Mesendoderm (in vitro differentiated cells): ENCODE data around the gene CHRDL2.
"Not testable (repeated sequence)": the region's sequence is repeated elsewhere in the genome, so short reads cannot be mapped to it uniquely, and the experiment has no call there.

Source experiments
- DNase-seq: peaks from one replicate; pipeline ENCODE4 v3.0.0; 2013
- H2AK5ac ChIP-seq: 2 replicates; pipeline ENCODE4 v1.6.1; 2013; ENCODE audit warnings: low read length, inconsistent platforms
- H2BK120ac ChIP-seq: 2 replicates; pipeline ENCODE4 v1.6.1; 2013; ENCODE audit warnings: low read depth, mild to moderate bottlenecking, low read length, moderate library complexity, mixed read lengths
- H2BK15ac ChIP-seq: replicated peaks from 2 replicates; pipeline ENCODE4 v1.6.1; 2013; ENCODE audit warnings: low read depth, mild to moderate bottlenecking, moderate library complexity
- H2BK5ac ChIP-seq: 2 replicates; pipeline ENCODE4 v1.6.1; 2013; ENCODE audit warnings: low read length, inconsistent platforms
- H3K18ac ChIP-seq: 2 replicates; pipeline ENCODE4 v1.6.1; 2013; ENCODE audit warnings: mild to moderate bottlenecking, low read length, mixed read lengths
- H3K23ac ChIP-seq: one replicate; pipeline ENCODE4 v1.6.1; 2013; ENCODE audit warnings: low read length
- H3K27ac ChIP-seq: 2 replicates; pipeline ENCODE4 v1.5.1; 2013; ENCODE audit warnings: low read depth, mild to moderate bottlenecking, inconsistent platforms, low read length, moderate library complexity
- H3K27me3 ChIP-seq: 2 replicates; pipeline ENCODE4 v1.6.1; 2013; ENCODE audit warnings: low read length, control low read depth, mild to moderate bottlenecking, inconsistent platforms; ENCODE audit not compliant: insufficient read depth, poor library complexity
- H3K36me3 ChIP-seq: 2 replicates; pipeline ENCODE4 v1.6.1; 2013; ENCODE audit warnings: low read length, inconsistent platforms; ENCODE audit not compliant: control insufficient read depth, insufficient read depth
- H3K4ac ChIP-seq: one replicate; pipeline ENCODE4 v1.6.1; 2013; ENCODE audit warnings: low read depth, mild to moderate bottlenecking, low read length, moderate library complexity
- H3K4me1 ChIP-seq: 2 replicates; pipeline ENCODE4 v1.6.1; 2013; ENCODE audit warnings: low read depth, low read length, inconsistent platforms; ENCODE audit not compliant: control insufficient read depth
- H3K4me2 ChIP-seq: 2 replicates; pipeline ENCODE4 v1.6.1; 2013; ENCODE audit warnings: low read length
- H3K4me3 ChIP-seq: 2 replicates; pipeline ENCODE4 v1.5.1; 2013; ENCODE audit warnings: mild to moderate bottlenecking, low read length
- H3K56ac ChIP-seq: one replicate; pipeline ENCODE4 v1.6.1; 2013; ENCODE audit warnings: low read length
- H3K79me1 ChIP-seq: 2 replicates; pipeline ENCODE4 v1.6.1; 2013; ENCODE audit warnings: low read length, inconsistent platforms
- H3K79me2 ChIP-seq: 2 replicates; pipeline ENCODE4 v1.6.1; 2013; ENCODE audit warnings: mild to moderate bottlenecking, low read length; ENCODE audit not compliant: control insufficient read depth, insufficient read depth
- H3K9ac ChIP-seq: 2 replicates; pipeline ENCODE4 v1.6.1; 2013; ENCODE audit warnings: low read length, inconsistent platforms
- H4K5ac ChIP-seq: one replicate; pipeline ENCODE4 v1.6.1; 2013; ENCODE audit warnings: low read length
- H4K8ac ChIP-seq: one replicate; pipeline ENCODE4 v1.6.1; 2013; ENCODE audit warnings: low read depth, mild to moderate bottlenecking, control low read depth, low read length, moderate library complexity
- WGBS: extraction: QIAGEN DNeasy Blood & Tissue Kit; methylation state at CpG from one replicate; pipeline ENCODE4 v1.1.7; 2013; ENCODE audit warnings: low lambda C conversion rate, missing lambda C conversion rate; ENCODE audit not compliant: insufficient coverage; ENCODE audit errors: extremely low coverage; 5-methylcytosine and 5-hydroxymethylcytosine counted together

The CHRDL2 gene

GRCh38 chr11:74669211-74670160 lies 61.7 kb downstream of the CHRDL2 start:
- Histone ChIP-seq H3K56ac (no peak overlapping the region), H2BK120ac (no peak overlapping the region), H3K27me3 (no peaks in the 10 kb centered on the region), H3K4ac (no peak overlapping the region), H3K27ac (no peak overlapping the region), H3K4me1 (no peaks in the 10 kb centered on the region), H3K9ac (no peak overlapping the region), H2AK5ac (no peak overlapping the region), H3K4me2 (no peak overlapping the region), H3K4me3 (no peak overlapping the region), H2BK5ac (no peak overlapping the region), H3K23ac (no peak overlapping the region), H3K79me2 (no peaks in the 10 kb centered on the region), H4K5ac (no peak overlapping the region), H3K36me3 (no peaks in the 10 kb centered on the region), H2BK15ac (no peak overlapping the region), H3K18ac (no peak overlapping the region), H3K79me1 (no peaks in the 10 kb centered on the region), H4K8ac (no peak overlapping the region)
- no peak for DNase-seq
- no CpG with 5 or more reads among the region's 17 CpGs for WGBS

GRCh38 chr11:74663315-74663714 lies 67.9 kb downstream of the CHRDL2 start:
- no peaks in the 10 kb centered on the region for H3K27me3 ChIP-seq
- no peak for DNase-seq
- H3K4me2 ChIP-seq: no peak overlapping the region
- WGBS: no CpG with 5 or more reads among the region's 1 CpG
- H2BK15ac ChIP-seq: no peak overlapping the region
- no peak overlapping the region for H2BK5ac ChIP-seq
- no peak overlapping the region for H3K27ac ChIP-seq
- no peak overlapping the region for H3K4me3 ChIP-seq
- peaks cover 3% of the 10 kb centered on the region for H3K4me1 ChIP-seq
- H4K5ac ChIP-seq: no peak overlapping the region
- H3K9ac ChIP-seq: no peak overlapping the region
- no peak overlapping the region for H3K18ac ChIP-seq
- no peak overlapping the region for H4K8ac ChIP-seq
- H3K79me2 ChIP-seq: no peaks in the 10 kb centered on the region
- no peak overlapping the region for H3K56ac ChIP-seq
- no peak overlapping the region for H3K4ac ChIP-seq
- H2AK5ac ChIP-seq: no peak overlapping the region
- no peaks in the 10 kb centered on the region for H3K36me3 ChIP-seq
- no peak overlapping the region for H2BK120ac ChIP-seq
- H3K79me1 ChIP-seq: no peaks in the 10 kb centered on the region
- no peak overlapping the region for H3K23ac ChIP-seq

- no peak overlapping the region for H2AK5ac ChIP-seq
- H3K56ac ChIP-seq: no peak overlapping the region
- no peaks in the 10 kb centered on the region for H3K36me3 ChIP-seq
- H3K79me2 ChIP-seq: no peaks in the 10 kb centered on the region
- H2BK5ac ChIP-seq: no peak overlapping the region
- no peak overlapping the region for H3K27ac ChIP-seq
- no peak overlapping the region for H4K8ac ChIP-seq
- peaks cover 3% of the 10 kb centered on the region for H3K4me1 ChIP-seq
- H3K4me3 ChIP-seq: no peak overlapping the region
- no peak overlapping the region for H3K23ac ChIP-seq
- H3K18ac ChIP-seq: no peak overlapping the region
- no peaks in the 10 kb centered on the region for H3K27me3 ChIP-seq
- H3K4ac ChIP-seq: no peak overlapping the region
- no peak overlapping the region for H2BK15ac ChIP-seq
- no peak overlapping the region for H4K5ac ChIP-seq
- no peak for DNase-seq
- no peak overlapping the region for H3K4me2 ChIP-seq
- H3K9ac ChIP-seq: no peak overlapping the region
- no CpG with 5 or more reads among the region's 4 CpGs for WGBS
- H2BK120ac ChIP-seq: no peak overlapping the region
- no peaks in the 10 kb centered on the region for H3K79me1 ChIP-seq
Measured at GRCh38 chr11:74662487-74663103, 68.6 kb downstream of the CHRDL2 start.

- H3K9ac ChIP-seq, DNase-seq, H3K36me3 ChIP-seq, H3K4me2 ChIP-seq, H3K56ac ChIP-seq, H3K79me2 ChIP-seq, H3K4me3 ChIP-seq, H3K27ac ChIP-seq, H4K5ac ChIP-seq, H3K4ac ChIP-seq, H4K8ac ChIP-seq, H3K4me1 ChIP-seq, H2BK120ac ChIP-seq, H3K27me3 ChIP-seq, H2BK15ac ChIP-seq, H2AK5ac ChIP-seq, H3K79me1 ChIP-seq, H2BK5ac ChIP-seq, H3K23ac ChIP-seq, H3K18ac ChIP-seq: not testable (repeated sequence)
- WGBS: no CpG with 5 or more reads among the region's 4 CpGs
Measured at GRCh38 chr11:74659124-74659523, 72.1 kb downstream of the CHRDL2 start.

GRCh38 chr11:74654976-74655375 lies 76.2 kb downstream of the CHRDL2 start:
- no peak overlapping the region for H3K18ac ChIP-seq
- no peaks in the 10 kb centered on the region for H3K27me3 ChIP-seq
- H3K56ac ChIP-seq: no peak overlapping the region
- no peak overlapping the region for H3K4me2 ChIP-seq
- no peak for DNase-seq
- no peak overlapping the region for H3K4me3 ChIP-seq
- no peak overlapping the region for H4K8ac ChIP-seq
- no peak overlapping the region for H2BK120ac ChIP-seq
- no peak overlapping the region for H2BK15ac ChIP-seq
- H3K36me3 ChIP-seq: no peaks in the 10 kb centered on the region
- WGBS: no CpG with 5 or more reads among the region's 5 CpGs
- H3K23ac ChIP-seq: no peak overlapping the region
- H3K4ac ChIP-seq: no peak overlapping the region
- no peak overlapping the region for H3K9ac ChIP-seq
- no peak overlapping the region for H3K27ac ChIP-seq
- H3K4me1 ChIP-seq: no peaks in the 10 kb centered on the region
- no peaks in the 10 kb centered on the region for H3K79me2 ChIP-seq
- no peaks in the 10 kb centered on the region for H3K79me1 ChIP-seq
- H2AK5ac ChIP-seq: no peak overlapping the region
- no peak overlapping the region for H2BK5ac ChIP-seq
- no peak overlapping the region for H4K5ac ChIP-seq
